NCI-H1436 (cell line): ENCODE results near the gene CDH13.

Experiments
- DNase-seq: peaks from one replicate; lab custom pipeline; 2025; lab: John Stamatoyannopoulos, UW

Gene CDH13

GRCh38 chr16:82626791-82627261 is at the start of gene CDH13:
TSS of gene CDH13 (plus strand) at chr16:82626969.
- no peak for DNase-seq

- no peak for DNase-seq
Measured at GRCh38 chr16:82580298-82580890, 46.4 kb upstream of the CDH13 start.

GRCh38 chr16:82582975-82583374 is 43.8 kb upstream of the CDH13 start:
- DNase-seq, result no peak

GRCh38 chr16:82583422-82583821 is 43.3 kb upstream of the CDH13 start:
- no peak for DNase-seq

GRCh38 chr16:82584553-82585152 is 42.1 kb upstream of the CDH13 start:
- no peak for DNase-seq

GRCh38 chr16:82585675-82586074 is 41.1 kb upstream of the CDH13 start:
- no peak for DNase-seq

GRCh38 chr16:82586130-82586529 is 40.6 kb upstream of the CDH13 start:
- DNase-seq, result no peak

GRCh38 chr16:82587289-82587688 is 39.5 kb upstream of the CDH13 start:
- DNase-seq, result no peak

- DNase-seq, result no peak
Measured at GRCh38 chr16:82589407-82589806, 37.4 kb upstream of the CDH13 start.

- DNase-seq, result no peak
Measured at GRCh38 chr16:82594114-82594513, 32.7 kb upstream of the CDH13 start.

GRCh38 chr16:82598771-82599170 is 28.0 kb upstream of the CDH13 start:
- DNase-seq, result no peak

- DNase-seq, result no peak
Measured at GRCh38 chr16:82601989-82602640, 24.7 kb upstream of the CDH13 start.

GRCh38 chr16:82603784-82604411 is 22.9 kb upstream of the CDH13 start:
- no peak for DNase-seq

- DNase-seq, result no peak
Measured at GRCh38 chr16:82605076-82605475, 21.7 kb upstream of the CDH13 start.

GRCh38 chr16:82605863-82606620 is 20.7 kb upstream of the CDH13 start:
- DNase-seq, result no peak

- no peak for DNase-seq
Measured at GRCh38 chr16:82609140-82609539, 17.6 kb upstream of the CDH13 start.

- no peak for DNase-seq
Measured at GRCh38 chr16:82612263-82612662, 14.5 kb upstream of the CDH13 start.

- no peak for DNase-seq
Measured at GRCh38 chr16:82616356-82616755, 10.4 kb upstream of the CDH13 start.

GRCh38 chr16:82621781-82622180 is 5.0 kb upstream of the CDH13 start:
- DNase-seq, result no peak

GRCh38 chr16:82623241-82623640 is 3.5 kb upstream of the CDH13 start:
- DNase-seq, result no peak

GRCh38 chr16:82625066-82625968 is 1.5 kb upstream of the CDH13 start:
- no peak for DNase-seq
